ENCODE measurements around the gene PLCD3. TPM values are rescaled to one million over a fixed set of nuclear protein-coding genes. Genes with fewer than 3 reads are reported as not detected.

PLCD3 gene
- total RNA-seq, 1 donor from 2014 or later: 87.6 TPM

- DNase-seq (ENCODE audit: low spot score): peak; percentile 90
- intact Hi-C loops (cut with DNase I): no loop called here
Observed at GRCh38 chr17:45092911-45093430, 39.3 kb downstream of the PLCD3 start.

DNA sequence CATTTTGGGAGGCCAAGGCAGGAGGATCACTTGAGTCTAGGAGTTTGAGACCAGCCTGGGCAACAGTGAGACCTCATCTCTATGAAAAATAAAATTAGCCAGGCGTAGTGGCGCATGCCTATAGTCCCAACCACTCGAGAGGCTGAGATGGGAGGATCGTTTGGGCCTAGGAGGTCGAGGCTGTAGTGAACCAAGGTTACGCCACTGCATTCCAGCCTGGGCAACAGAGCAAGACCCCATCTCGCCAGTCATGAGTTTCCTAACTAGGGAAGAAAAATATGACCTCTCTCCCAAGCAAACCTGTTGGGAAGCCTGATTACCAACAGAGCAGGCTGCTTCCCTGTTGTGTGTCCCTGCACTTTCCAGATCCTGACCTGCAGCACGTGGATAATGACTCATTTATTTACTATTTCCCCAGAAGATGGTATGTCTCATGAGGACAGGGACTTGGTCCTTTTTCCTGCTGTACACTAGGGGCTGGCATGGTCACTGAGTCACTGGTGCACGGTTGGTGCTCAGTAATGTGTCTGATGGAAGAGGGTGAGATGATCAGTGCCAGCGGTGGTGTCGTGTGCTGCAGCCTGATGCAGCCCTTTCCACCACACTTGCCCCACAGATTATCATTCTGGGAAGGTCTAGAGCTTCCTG, 40.4 kb downstream of the PLCD3 start:
- intact Hi-C loops (cut with DNase I): no loop called here
- DNase-seq (ENCODE audit: low spot score): no peak

DNA sequence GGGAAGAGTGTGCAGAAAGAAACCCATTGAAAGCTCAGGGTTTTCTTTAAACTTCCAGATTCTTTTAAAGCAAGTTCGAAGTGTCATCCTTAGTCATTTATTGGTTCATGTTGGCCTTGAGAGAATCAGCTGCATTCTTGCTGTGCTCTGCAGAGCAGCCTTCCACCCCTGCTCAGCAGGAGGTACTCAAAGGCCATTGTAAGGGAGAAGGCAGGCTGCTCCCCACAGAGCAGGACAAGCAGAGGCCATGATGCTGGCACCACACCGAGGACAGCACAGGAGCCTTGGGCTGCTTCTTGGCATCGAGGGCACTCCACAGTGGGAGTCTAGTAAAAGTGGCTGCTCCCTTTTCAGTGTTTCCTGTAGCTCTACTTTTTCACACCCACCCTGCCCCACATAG, 41.6 kb downstream of the PLCD3 start:
- intact Hi-C loops (cut with DNase I): no loop called here
- no peak for DNase-seq (ENCODE audit: low spot score)

- intact Hi-C loops (cut with DNase I): no loop called here
- no peak for DNase-seq (ENCODE audit: low spot score)
Observed at GRCh38 chr17:45088741-45089140, 43.6 kb downstream of the PLCD3 start.

- intact Hi-C loops (cut with DNase I): no loop called here
- no peak for DNase-seq (ENCODE audit: low spot score)
Observed at GRCh38 chr17:45087978-45088377, 44.3 kb downstream of the PLCD3 start.

DNA sequence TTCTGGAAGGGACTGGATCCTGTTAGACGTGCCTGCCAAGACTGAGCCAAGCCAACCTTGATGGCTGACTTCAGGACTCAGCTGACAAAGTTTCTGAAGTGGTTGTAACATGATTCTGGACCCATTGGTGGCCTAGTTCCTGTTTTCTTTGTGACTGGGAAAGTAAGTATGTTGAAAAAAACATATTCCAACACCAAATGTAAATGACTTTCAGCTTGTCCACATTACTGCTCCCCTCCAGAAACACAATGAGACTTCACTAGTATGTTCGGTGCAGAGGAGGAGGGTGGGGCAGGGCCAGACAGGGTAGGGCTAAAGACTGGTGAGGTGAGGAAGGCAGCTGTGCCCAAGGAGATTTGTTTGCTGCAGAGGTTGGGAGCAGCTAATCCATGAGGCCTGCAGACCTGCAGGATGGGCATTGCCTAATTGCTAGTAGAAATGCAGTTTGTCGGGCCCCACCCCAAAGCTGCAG, 44.8 kb downstream of the PLCD3 start:
- intact Hi-C loops (cut with DNase I): no loop called here
- no peak for DNase-seq (ENCODE audit: low spot score)

DNA sequence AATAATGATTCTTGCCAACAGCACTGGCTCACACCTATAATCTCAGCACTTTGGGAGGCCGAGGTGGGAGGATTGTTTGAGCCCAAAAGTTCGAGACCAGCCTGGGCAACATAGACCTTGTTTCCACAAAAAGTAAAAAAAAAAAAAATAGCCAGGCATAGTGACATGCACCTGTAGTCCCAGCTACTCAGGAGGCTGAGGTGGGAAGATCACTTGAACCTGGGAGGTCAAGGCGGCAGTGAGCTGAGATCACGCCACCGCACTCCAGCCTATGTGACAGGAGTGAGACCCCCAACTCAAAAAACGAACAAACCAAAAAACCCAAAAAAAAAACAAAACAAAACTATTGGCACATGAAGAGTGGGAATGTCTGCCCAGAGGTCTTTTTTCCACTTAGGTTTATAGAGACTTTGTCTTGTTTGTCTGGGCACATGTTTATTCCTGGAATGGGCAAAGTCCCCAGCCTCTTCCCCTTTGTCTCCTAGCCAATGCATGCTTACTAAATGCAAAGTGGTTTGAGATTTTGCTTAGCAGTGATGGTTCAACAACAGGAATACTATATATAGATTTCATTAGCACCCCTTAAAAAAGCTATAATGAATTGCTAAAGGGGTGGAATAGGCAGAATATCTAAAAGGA, 45.3 kb downstream of the PLCD3 start:
- intact Hi-C loops (cut with DNase I): no loop called here
- DNase-seq (ENCODE audit: low spot score): no peak

DNA sequence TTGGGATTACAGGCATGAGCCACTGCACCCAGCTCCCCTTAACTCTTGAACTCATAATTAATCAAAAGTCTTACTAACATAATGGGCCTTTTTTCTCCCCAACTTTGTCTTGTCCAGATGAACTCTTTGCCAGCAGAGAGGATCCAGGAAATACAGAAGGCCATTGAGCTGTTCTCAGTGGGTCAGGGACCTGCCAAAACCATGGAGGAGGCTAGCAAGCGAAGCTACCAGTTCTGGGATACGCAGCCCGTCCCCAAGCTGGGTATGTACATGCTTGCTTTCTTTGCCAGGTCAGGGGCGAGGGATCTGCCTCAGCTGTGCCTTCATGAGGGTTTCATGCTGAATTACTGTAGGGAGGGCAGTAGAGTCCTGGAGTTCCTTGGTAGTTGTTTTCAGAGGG, 45.9 kb downstream of the PLCD3 start:
- DNase-seq (ENCODE audit: low spot score): no peak
- intact Hi-C loops (cut with DNase I): no loop called here

DNA sequence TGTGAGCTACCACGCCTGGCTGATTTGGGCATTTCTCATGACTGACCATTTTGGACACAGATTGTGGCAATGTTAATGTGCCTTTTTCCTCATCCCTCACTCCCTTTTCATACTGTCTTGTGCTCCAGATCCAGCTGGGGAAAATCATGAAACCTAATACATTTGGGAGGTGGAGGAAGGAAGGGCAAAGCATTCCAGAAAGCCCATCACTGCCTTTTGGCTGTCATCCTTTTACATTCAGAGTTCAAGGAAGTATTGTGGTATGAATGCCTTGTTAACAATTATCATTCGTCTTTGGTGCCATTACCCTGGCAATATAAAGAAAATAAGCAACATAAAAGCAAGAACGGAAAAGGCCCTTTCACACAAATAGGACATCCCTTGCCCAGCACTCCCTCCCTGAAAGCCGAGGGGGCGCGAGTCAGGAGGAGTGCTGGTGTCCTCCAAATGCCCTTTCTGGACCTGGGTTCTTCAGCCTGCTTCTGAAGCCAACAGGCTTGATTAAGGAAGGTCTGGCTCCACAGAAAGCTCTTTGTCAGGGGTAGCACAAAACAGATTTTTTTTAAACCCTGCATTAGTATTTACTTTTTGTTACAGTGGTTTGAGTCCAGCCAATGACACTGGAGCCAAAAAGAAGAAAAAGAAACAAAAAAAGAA, 51.1 kb downstream of the PLCD3 start:
- intact Hi-C loops (cut with DNase I): no loop called here
- DNase-seq (ENCODE audit: low spot score): no peak

- DNase-seq (ENCODE audit: low spot score): no peak
- intact Hi-C loops (cut with DNase I): no loop called here
Observed at GRCh38 chr17:45077643-45078042, 54.7 kb downstream of the PLCD3 start.

DNA sequence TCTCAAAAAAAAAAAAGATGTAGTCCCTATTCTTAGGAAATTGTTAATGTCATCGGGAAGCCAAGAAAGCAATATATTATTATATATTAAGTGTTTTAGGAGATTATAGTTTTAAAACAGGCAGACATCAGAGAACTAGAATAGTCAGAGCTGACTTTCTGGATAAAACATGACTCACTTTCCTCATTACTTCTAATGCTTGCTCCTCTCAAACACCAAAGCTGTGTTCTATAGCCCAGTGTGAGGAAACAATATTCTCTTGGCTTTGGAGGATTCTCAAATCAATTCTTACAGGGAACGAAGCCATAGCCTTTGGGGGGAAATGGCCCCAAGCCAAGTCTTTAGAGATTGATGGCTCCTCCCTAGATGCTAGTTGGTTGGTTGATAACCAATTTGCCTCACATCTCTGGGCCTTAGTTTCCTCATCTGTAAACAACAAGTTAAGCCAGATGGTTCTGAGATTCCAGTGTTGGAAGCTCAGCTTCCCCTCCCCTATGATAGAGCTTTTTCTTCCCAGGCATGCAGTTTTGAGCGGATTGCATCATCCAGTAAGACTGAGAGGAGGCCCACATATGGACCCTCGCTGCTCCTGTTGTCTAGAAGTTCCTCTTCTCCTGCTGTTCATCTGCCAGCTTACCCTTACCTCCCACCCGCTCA, 58.8 kb downstream of the PLCD3 start:
- intact Hi-C loops (cut with DNase I): no loop called here
- no peak for DNase-seq (ENCODE audit: low spot score)

DNA sequence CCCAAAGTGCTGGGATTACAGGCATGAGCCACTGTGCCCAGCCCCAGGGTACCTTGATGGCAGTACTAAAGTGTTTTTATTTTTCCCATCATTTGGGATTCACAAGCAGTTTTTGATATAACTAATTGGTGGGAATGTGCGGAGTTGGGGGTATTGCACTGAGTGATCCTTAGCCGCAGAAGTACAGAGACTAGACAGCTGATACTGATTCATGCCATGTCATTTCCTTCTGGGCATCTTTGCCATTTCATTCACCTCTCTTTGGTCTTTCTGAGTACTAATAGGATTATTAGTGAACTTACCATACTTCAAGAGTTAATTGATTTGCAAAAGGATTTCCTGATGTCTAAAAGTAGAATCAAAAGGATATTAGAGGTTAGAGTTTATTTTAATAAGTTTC, 61.5 kb downstream of the PLCD3 start:
- DNase-seq (ENCODE audit: low spot score): no peak
- intact Hi-C loops (cut with DNase I): no loop called here

DNA sequence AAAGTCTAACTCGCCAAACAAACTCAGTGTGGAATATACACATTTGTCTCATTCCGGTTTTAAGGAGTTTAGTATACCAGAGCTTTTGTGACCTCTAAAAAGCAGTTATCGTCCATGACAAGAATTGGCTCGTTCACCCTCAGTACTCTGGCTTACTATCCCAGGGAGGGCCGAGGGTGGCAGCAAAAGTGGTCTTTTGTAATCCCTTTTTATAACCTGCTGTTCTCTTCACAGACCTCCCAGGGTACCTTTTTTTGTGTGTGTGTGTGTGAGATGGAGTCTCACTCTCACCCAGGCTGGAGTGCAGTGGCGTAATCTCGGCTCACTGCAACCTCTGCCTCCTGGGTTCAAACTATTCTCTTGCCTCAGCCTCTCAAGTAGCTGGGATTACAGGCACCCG, 62.3 kb downstream of the PLCD3 start:
- intact Hi-C loops (cut with DNase I): no loop called here
- no peak for DNase-seq (ENCODE audit: low spot score)

GRCh38 chr17:45067637-45068036, 64.7 kb downstream of the PLCD3 start:
- intact Hi-C loops (cut with DNase I): no loop called here
- DNase-seq (ENCODE audit: low spot score): no peak

DNA sequence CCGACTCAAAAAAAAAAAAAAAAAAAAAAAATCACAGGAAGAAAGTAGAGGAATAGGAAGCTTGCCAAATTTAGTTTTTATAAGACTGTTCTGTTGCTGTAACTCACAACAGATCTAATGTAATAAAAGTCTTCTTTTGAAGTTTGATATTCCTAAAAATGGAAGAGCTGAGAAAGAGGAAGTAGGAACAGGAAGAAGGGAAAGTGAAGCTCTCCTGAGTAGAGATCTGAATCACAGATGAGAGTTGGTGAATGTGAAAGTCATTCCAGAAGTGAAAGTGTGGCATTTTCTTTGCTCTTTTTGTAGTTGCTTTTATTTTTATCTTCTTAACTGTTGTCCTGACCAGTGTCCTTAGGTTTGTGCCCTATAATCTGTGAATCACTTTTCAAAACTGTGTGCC, 69.1 kb downstream of the PLCD3 start:
- intact Hi-C loops (cut with DNase I): no loop called here
- DNase-seq (ENCODE audit: low spot score): no peak

DNA sequence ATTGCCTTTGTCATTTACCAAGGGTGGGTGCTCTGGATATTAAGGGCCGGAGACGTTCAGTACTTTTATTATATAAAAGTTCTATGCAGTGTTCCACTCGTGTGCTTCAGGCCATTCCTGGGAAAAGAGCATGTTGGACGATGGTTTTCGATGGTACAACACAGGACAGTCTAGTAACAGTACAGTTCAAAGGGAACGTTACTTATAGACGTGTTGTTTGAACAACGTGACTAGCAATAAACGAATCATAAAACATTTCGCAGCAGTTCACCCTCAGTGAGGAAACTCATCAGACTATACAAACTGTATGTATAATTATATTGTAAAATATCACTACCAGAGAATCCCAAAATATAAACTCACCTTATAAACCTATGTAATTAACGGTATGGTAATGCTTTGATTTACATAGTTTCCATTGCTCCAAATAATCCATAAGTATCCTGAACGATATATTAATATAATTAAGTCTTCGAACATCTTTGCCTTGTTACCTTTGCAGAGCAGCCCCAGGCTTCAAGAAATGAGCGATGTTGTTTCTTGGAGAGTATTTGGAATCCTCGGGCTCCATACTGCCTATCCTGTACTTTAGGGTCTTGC, 70.6 kb downstream of the PLCD3 start:
- no peak for DNase-seq (ENCODE audit: low spot score)
- intact Hi-C loops (cut with DNase I): loop anchor here (1.0 kb wide), 1 partner anchor 10 kb away; the partner anchor contains the start of gene DCAKD

GRCh38 chr17:45060797-45061605, 71.3 kb downstream of the PLCD3 start, which contains the start of gene NMT1:
Gene NMT1 (plus strand): TSS chr17:45061317. CDS start chr17:45061330, 13 bp downstream.
- intact Hi-C loops (cut with DNase I): loop anchor here (1.0 kb wide), 1 partner anchor 10 kb away; the partner anchor contains the start of gene DCAKD
- peak; percentile 97 for DNase-seq (ENCODE audit: low spot score)

- intact Hi-C loops (cut with DNase I): no loop called here
- DNase-seq (ENCODE audit: low spot score): no peak
Observed at GRCh38 chr17:45060382-45060796, 71.9 kb downstream of the PLCD3 start.
